ENCODE results near the gene POLD3. TPM values are rescaled to one million over a fixed set of nuclear protein-coding genes. Genes with fewer than 3 reads are reported as not detected.

The POLD3 gene
- total and polyA plus RNA-seq, 7 donors = 11.2 to 23.0 (median 14.1) TPM

DNA sequence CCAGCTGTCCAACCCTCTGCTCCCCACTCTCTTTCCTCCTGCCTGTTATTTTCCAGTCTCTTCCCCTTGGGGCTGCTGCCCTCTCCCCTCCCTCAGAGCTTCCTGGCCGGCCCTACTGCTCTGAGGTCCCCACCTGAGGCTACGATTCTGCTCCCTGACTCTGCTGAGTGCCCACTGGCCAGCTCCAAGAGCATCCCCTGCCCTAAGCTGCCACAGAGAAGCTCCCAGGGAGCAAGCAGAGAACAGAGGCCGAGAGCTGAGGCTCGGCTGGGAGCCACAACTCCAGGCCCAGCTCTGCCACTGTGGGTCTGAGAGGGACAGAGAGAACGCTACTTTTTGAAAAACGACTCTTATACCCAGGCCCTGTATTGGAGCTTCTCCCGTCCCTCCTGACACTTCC is 77.8 kb downstream of the POLD3 start:
- Histone ChIP-seq H3K9me3 (no peaks in the 10 kb centered on the region), H3K27me3 (no peaks in the 10 kb centered on the region), H3K27ac (peak overlapping the region in 2 of 4 donors; percentile 10 to 13), H3K36me3 (no peaks in the 10 kb centered on the region), H3K4me3 (no peak overlapping the region), H3K4me1 (peaks cover 3 to 24% (median 22%) of the 10 kb centered on the region in 4 donors)
- no peak for DNase-seq
- WGBS, 2 donors = 95 to 98% methylated on average over 7 of the region's 7 CpGs
- no peak for TF ChIP-seq POLR2A (IDR thresholded peaks at IDR 0.05)
- TF ChIP-seq POLR2AphosphoS5 (IDR thresholded peaks at IDR 0.05) = no peak
- no peak for TF ChIP-seq EP300 (IDR thresholded peaks at IDR 0.05)
- TF ChIP-seq, protein P1, sequence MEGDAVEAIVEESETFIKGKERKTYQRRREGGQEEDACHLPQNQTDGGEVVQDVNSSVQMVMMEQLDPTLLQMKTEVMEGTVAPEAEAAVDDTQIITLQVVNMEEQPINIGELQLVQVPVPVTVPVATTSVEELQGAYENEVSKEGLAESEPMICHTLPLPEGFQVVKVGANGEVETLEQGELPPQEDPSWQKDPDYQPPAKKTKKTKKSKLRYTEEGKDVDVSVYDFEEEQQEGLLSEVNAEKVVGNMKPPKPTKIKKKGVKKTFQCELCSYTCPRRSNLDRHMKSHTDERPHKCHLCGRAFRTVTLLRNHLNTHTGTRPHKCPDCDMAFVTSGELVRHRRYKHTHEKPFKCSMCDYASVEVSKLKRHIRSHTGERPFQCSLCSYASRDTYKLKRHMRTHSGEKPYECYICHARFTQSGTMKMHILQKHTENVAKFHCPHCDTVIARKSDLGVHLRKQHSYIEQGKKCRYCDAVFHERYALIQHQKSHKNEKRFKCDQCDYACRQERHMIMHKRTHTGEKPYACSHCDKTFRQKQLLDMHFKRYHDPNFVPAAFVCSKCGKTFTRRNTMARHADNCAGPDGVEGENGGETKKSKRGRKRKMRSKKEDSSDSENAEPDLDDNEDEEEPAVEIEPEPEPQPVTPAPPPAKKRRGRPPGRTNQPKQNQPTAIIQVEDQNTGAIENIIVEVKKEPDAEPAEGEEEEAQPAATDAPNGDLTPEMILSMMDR (IDR thresholded peaks at IDR 0.05) = no peak
- intact Hi-C loops (cut with DNase I) = no loop called here

DNA sequence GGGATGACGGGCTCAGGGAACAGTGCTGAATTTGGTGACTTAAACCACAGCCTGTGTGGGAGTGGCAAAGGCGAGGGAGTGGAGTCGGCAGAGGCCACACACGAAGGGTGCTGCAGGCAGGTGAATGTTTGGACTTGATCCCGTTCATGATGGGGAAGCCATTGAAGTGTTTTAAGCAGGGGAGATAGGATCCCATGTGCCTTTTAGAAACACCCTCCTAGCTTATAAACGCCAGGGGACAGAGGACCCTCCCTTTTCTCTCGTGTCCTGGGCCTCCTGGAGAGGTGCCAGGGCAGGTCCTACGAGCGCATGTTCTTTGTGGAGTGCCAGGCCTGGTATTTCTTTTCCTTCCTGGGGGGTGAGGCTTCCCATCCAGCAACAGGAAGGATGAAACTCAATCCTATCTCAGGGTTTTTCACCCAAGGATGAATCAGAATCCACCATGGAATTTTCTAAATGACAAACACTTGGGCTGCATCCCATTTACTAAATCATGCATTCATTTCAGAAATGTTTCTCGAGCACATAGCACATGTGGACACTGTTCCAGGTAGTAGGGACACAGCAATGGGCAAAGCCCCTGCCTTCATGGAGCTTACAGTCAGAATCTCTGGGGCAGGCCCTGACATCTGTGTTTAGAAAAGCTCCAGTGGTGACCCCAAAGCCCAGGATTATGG is 79.3 kb downstream of the POLD3 start:
- Histone ChIP-seq H3K27me3 (no peaks in the 10 kb centered on the region), H3K27ac (peak overlapping the region in 3 of 4 donors; percentile 80 to 91 (median 87)), H3K4me3 (no peak overlapping the region), H3K4me1 (peaks cover 3 to 28% (median 23%) of the 10 kb centered on the region in 4 donors), H3K9me3 (no peaks in the 10 kb centered on the region), H3K36me3 (no peaks in the 10 kb centered on the region)
- intact Hi-C loops (cut with DNase I) = no loop called here
- TF ChIP-seq EP300 (IDR thresholded peaks at IDR 0.05) (no peak), POLR2A (IDR thresholded peaks at IDR 0.05) (no peak), POLR2AphosphoS5 (IDR thresholded peaks at IDR 0.05) (no peak)
- TF ChIP-seq, protein P1 (IDR thresholded peaks at IDR 0.05) = no peak
- WGBS, 2 donors = 86 to 91% methylated on average over 10 of the region's 10 CpGs
- no peak for DNase-seq

DNA sequence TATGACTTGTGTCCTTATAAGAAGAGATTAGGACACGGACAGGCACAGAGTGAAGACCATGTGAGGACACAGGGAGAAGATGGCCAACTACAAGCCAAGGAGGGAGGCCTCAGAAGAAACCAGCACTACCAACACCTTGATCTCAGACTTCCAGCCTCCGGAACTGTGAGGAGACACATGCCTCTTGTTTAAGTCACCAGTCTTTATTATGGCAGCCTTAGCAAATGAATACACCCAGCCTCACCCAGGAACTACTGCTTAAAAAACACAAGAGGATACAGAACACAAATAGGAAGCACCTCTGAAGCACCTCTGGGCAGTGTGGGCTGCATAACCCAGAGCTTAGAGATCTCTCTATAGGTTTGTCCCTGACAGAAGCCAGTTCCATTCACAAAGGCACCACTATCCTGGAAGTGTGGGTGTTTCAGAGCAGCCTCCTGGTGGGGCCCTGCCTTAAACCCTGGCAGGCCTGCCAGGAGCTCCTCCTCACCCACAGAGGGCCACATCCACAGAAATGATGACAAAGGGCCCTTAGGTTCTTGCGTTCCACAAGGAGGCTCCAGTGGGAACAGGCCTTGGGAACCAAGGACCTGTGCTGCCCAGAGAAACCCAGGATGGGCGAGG is 80.1 kb downstream of the POLD3 start:
- Histone ChIP-seq H3K9me3 (no peaks in the 10 kb centered on the region), H3K36me3 (no peaks in the 10 kb centered on the region), H3K27ac (peak overlapping the region; percentile 72 to 91 (median 84)), H3K4me3 (no peak overlapping the region), H3K4me1 (peaks cover 3 to 35% (median 23%) of the 10 kb centered on the region in 4 donors), H3K27me3 (no peaks in the 10 kb centered on the region)
- intact Hi-C loops (cut with DNase I) = no loop called here
- no peak for DNase-seq
- 85 to 90% methylated on average over 4 of the region's 4 CpGs for WGBS, 2 donors
- TF ChIP-seq POLR2AphosphoS5 (IDR thresholded peaks at IDR 0.05) (no peak), EP300 (IDR thresholded peaks at IDR 0.05) (no peak), POLR2A (IDR thresholded peaks at IDR 0.05) (no peak)
- TF ChIP-seq, protein P1 (IDR thresholded peaks at IDR 0.05) = no peak

DNA sequence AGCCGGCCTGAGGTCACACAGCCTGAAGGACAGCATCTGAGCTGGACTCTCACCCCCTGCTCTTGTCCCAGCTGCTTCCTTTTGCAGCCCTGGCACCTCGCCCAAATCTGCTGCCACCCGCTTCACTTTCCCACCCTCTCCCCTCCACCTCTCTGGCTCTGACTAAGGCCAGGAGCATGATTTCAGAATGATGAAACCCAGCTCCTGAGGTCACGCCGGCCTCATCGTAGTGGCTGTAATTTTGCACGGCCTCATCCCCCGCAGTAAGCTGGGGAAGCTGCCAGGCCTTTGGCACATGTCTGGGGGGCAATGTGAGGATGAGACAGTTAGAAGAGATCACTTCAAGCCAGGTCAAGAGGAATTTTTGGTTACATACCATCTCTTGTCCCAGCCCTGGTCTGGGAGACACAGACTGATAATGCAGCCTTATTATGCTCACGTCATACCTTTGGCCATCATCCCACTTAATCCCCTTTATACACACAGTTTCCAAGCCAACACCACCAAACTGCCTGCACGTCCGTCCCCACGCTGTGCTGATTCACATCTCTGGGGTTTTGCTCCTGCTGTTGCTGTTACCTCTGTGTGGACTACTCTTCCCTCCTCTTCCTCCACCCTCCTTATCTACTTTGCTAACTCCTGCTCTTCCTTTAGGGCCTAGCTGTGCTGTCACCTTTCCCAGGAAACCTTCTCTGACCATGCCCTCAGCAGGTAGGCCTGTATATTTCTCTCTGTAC is 80.7 kb downstream of the POLD3 start:
- intact Hi-C loops (cut with DNase I) = no loop called here
- H3K4me1 ChIP-seq = peaks cover 3 to 35% (median 23%) of the 10 kb centered on the region in 4 donors
- H3K9me3 ChIP-seq = no peaks in the 10 kb centered on the region
- 70 to 84% methylated on average over 12 of the region's 12 CpGs for WGBS, 2 donors
- H3K36me3 ChIP-seq = no peaks in the 10 kb centered on the region
- H3K27me3 ChIP-seq = no peaks in the 10 kb centered on the region
- peak; percentile 93 for DNase-seq
- TF ChIP-seq POLR2AphosphoS5 (IDR thresholded peaks at IDR 0.05) = peak; percentile 55 to 79 (median 72)
- TF ChIP-seq, protein P1 (IDR thresholded peaks at IDR 0.05) = no peak
- peak in 2 of 4 donors; percentile 61 to 68 for TF ChIP-seq EP300 (IDR thresholded peaks at IDR 0.05)
- no peak for TF ChIP-seq POLR2A (IDR thresholded peaks at IDR 0.05)
- H3K4me3 ChIP-seq = no peak overlapping the region
- H3K27ac ChIP-seq = peak overlapping the region; percentile 72 to 91 (median 84)

Measured in sigmoid colon (tissue), 7 donors.